Activated T-cell treated with anti-CD3 and anti-CD28 coated beads, Interleukin-2, amount 50 U/mL, for 4 hours (primary cell): Measurements from ENCODE around the gene MATCAP1. TPM values are rescaled to one million over a fixed set of nuclear protein-coding genes. Genes with fewer than 3 reads are reported as not detected.

Source experiments
- ATAC-seq, 2 donors: fragments of 200-7000 bp; cut with Tn5 transposase; one replicate each; pipeline ENCODE4 v1.10.0; 2021
- DNase-seq: peaks from one replicate; pipeline ENCODE4 v3.0.0-alpha.2; 2020
- H3K27me3 Mint-ChIP-seq: one replicate; pipeline ENCODE4 v1.8.0; 2021; ENCODE audit warnings: low read depth, mixed read lengths
- H3K36me3 Mint-ChIP-seq: one replicate; pipeline ENCODE4 v1.8.0; 2022; ENCODE audit warnings: mixed read lengths; ENCODE audit not compliant: insufficient read depth
- H3K4me1 Mint-ChIP-seq: one replicate; pipeline ENCODE4 v1.8.0; 2021; ENCODE audit warnings: low read depth, mixed read lengths
- H3K4me3 Mint-ChIP-seq: one replicate; pipeline ENCODE4 v1.8.0; 2021; ENCODE audit warnings: mild to moderate bottlenecking, moderate library complexity, mixed read lengths
- H3K9me3 Mint-ChIP-seq: one replicate; pipeline ENCODE4 v1.8.0; 2021; ENCODE audit warnings: mixed read lengths
- total RNA-seq, 3 donors: library from RNA; stranded (reverse); gene quantifications; one replicate each; pipeline ENCODE4 v1.2.1, GENCODE V29; 2021

MATCAP1 gene
- total RNA-seq, 3 donors from 2014 or later = 10.1 to 15.5 (median 14.7) TPM

- peak; percentile 74 for DNase-seq
- Mint-ChIP-seq H3K9me3 (no peaks in the 10 kb centered on the region), H3K27me3 (no peaks in the 10 kb centered on the region), H3K4me1 (peaks cover 60% of the 10 kb centered on the region), H3K4me3 (peak overlapping the region; percentile 71), H3K36me3 (peaks cover 1% of the 10 kb centered on the region)
- ATAC-seq = peak; percentile 61 to 64
Measured at GRCh38 chr16:67155295-67156142, 28.2 kb downstream of the MATCAP1 start.

GRCh38 chr16:67154578-67155294 is 29.0 kb downstream of the MATCAP1 start:
- Mint-ChIP-seq H3K4me3 (peak overlapping the region; percentile 71), H3K4me1 (peaks cover 58% of the 10 kb centered on the region), H3K36me3 (peaks cover 1% of the 10 kb centered on the region), H3K9me3 (no peaks in the 10 kb centered on the region), H3K27me3 (no peaks in the 10 kb centered on the region)
- ATAC-seq (no peak), DNase-seq (no peak)

GRCh38 chr16:67151431-67152097 is 32.2 kb downstream of the MATCAP1 start:
- peaks cover 33% of the 10 kb centered on the region for H3K4me1 Mint-ChIP-seq
- H3K36me3 Mint-ChIP-seq = peaks cover 11% of the 10 kb centered on the region
- H3K27me3 Mint-ChIP-seq = no peaks in the 10 kb centered on the region
- no peaks in the 10 kb centered on the region for H3K9me3 Mint-ChIP-seq
- ATAC-seq = no peak
- DNase-seq = no peak
- peak overlapping the region; percentile 64 for H3K4me3 Mint-ChIP-seq

GRCh38 chr16:67150833-67151396 is 32.8 kb downstream of the MATCAP1 start, which contains the start of gene B3GNT9:
TSS of gene B3GNT9 (minus strand) at chr16:67150998. CDS start at chr16:67150485, 513 bp downstream.
- Mint-ChIP-seq H3K9me3 (no peaks in the 10 kb centered on the region), H3K36me3 (peaks cover 18% of the 10 kb centered on the region), H3K4me1 (peaks cover 27% of the 10 kb centered on the region), H3K4me3 (peak within 1 kb of the TSS; percentile 64), H3K27me3 (no peaks in the 10 kb centered on the region)
- DNase-seq (no peak), ATAC-seq (peak; percentile 21 to 27)

- Mint-ChIP-seq H3K4me1 (peaks cover 23% of the 10 kb centered on the region), H3K27me3 (no peaks in the 10 kb centered on the region), H3K36me3 (peaks cover 18% of the 10 kb centered on the region), H3K9me3 (no peaks in the 10 kb centered on the region), H3K4me3 (no peak overlapping the region)
- DNase-seq = peak; percentile 58
- peak; percentile 71 to 73 for ATAC-seq
Measured at GRCh38 chr16:67150047-67150832, 33.5 kb downstream of the MATCAP1 start.

- DNase-seq (no peak), ATAC-seq (no peak)
- H3K27me3 Mint-ChIP-seq = no peaks in the 10 kb centered on the region
- H3K4me1 Mint-ChIP-seq = peaks cover 21% of the 10 kb centered on the region
- H3K4me3 Mint-ChIP-seq = peak overlapping the region; percentile 45
- peaks cover 21% of the 10 kb centered on the region for H3K36me3 Mint-ChIP-seq
- H3K9me3 Mint-ChIP-seq = no peaks in the 10 kb centered on the region
Measured at GRCh38 chr16:67149276-67150046, 34.3 kb downstream of the MATCAP1 start.

GRCh38 chr16:67148656-67149275 is 35.0 kb downstream of the MATCAP1 start:
- Mint-ChIP-seq H3K9me3 (no peaks in the 10 kb centered on the region), H3K4me1 (peaks cover 18% of the 10 kb centered on the region), H3K4me3 (peak overlapping the region; percentile 45), H3K27me3 (no peaks in the 10 kb centered on the region), H3K36me3 (peaks cover 26% of the 10 kb centered on the region)
- DNase-seq (no peak), ATAC-seq (no peak)

- no peak overlapping the region for H3K4me3 Mint-ChIP-seq
- H3K4me1 Mint-ChIP-seq = peaks cover 15% of the 10 kb centered on the region
- H3K9me3 Mint-ChIP-seq = no peaks in the 10 kb centered on the region
- no peaks in the 10 kb centered on the region for H3K27me3 Mint-ChIP-seq
- ATAC-seq (no peak), DNase-seq (no peak)
- peaks cover 29% of the 10 kb centered on the region for H3K36me3 Mint-ChIP-seq
Measured at GRCh38 chr16:67148221-67148620, 35.5 kb downstream of the MATCAP1 start.

GRCh38 chr16:67147437-67148140 is 36.2 kb downstream of the MATCAP1 start:
- Mint-ChIP-seq H3K9me3 (no peaks in the 10 kb centered on the region), H3K27me3 (no peaks in the 10 kb centered on the region), H3K36me3 (peaks cover 29% of the 10 kb centered on the region), H3K4me3 (no peak overlapping the region), H3K4me1 (peaks cover 9% of the 10 kb centered on the region)
- no peak for DNase-seq
- ATAC-seq = no peak

- no peak for DNase-seq
- Mint-ChIP-seq H3K9me3 (no peaks in the 10 kb centered on the region), H3K4me1 (peaks cover 8% of the 10 kb centered on the region), H3K36me3 (peaks cover 29% of the 10 kb centered on the region), H3K27me3 (no peaks in the 10 kb centered on the region), H3K4me3 (no peak overlapping the region)
- no peak for ATAC-seq
Measured at GRCh38 chr16:67146523-67147357, 37.0 kb downstream of the MATCAP1 start.

- peaks cover 33% of the 10 kb centered on the region for H3K36me3 Mint-ChIP-seq
- no peak for ATAC-seq
- H3K4me1 Mint-ChIP-seq = peaks cover 5% of the 10 kb centered on the region
- DNase-seq = no peak
- H3K27me3 Mint-ChIP-seq = no peaks in the 10 kb centered on the region
- H3K4me3 Mint-ChIP-seq = no peak overlapping the region
- no peaks in the 10 kb centered on the region for H3K9me3 Mint-ChIP-seq
Measured at GRCh38 chr16:67145746-67146145, 38.0 kb downstream of the MATCAP1 start.
